ENCODE results near the gene RBM39.
"Not testable (repeated sequence)": the region's sequence is repeated elsewhere in the genome, so short reads cannot be mapped to it uniquely, and the experiment has no call there.

Gene RBM39

GRCh38 chr20:35756404-35756803 lies 14.3 kb upstream of the RBM39 start:
- in situ Hi-C loops (cut with MboI; ENCODE audit: low sequenced_read_pairs), result no loop called here

DNA sequence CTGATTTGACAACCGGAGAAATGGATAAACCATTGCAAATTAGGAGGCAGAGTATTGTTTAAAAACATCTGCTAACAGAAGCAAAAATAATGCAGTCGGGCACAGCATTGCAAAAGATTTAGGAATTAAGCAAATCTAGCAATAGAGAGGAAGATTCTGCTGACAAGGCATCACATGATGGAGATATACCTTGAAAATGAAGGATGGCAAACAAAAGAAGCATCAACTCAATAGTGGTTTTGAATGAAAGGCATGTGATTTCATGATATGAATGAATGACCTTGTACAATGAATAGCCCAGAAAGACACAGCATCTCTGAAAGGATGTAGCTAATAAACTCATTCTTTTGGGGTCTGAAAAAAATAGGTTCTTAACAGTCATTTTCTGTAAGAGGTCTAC lies 8.6 kb upstream of the RBM39 start:
- in situ Hi-C loops (cut with MboI; ENCODE audit: low sequenced_read_pairs), result no loop called here

- in situ Hi-C loops (cut with MboI; ENCODE audit: low sequenced_read_pairs), result not testable (repeated sequence)
Measured at GRCh38 chr20:35744492-35744841, 2.4 kb upstream of the RBM39 start.

DNA sequence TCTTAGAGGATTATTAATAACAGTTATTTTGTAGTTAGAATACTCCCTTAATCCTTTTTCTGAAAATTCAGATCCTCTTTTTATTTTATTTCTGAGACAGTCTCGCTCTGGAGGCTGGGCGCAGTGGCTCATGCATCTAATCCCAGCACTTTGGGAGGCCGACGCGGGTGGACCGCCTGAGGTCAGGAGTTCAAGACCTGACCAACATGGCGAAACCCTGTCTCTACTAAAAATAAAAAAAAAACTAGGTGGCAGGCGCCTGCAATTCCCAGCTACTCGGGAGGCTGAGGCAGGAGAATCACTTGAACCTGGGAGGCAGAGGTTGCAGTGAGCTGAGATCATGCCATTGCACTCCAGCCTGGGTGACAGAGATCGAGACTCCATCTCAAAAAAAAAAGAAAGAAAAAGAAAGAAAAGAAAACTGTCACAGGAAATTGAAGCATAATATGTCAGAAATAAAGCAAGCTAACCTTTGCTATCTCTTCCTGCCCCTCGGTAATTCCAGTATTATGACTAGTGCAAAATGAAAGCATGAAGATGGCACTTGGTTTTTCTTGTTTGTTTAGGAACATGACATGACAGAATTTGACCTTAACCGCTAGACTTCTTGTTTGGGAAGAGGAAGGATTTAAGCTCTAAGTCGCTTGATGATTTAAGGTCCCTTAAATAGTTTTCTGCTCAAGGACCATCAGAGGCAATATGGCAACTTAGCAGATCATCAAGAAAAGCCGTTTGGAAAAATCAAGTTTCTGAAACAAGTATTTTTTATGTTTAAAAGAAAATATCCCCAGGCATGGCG lies 1.8 kb upstream of the RBM39 start:
- in situ Hi-C loops (cut with MboI; ENCODE audit: low sequenced_read_pairs), result no loop called here

DNA sequence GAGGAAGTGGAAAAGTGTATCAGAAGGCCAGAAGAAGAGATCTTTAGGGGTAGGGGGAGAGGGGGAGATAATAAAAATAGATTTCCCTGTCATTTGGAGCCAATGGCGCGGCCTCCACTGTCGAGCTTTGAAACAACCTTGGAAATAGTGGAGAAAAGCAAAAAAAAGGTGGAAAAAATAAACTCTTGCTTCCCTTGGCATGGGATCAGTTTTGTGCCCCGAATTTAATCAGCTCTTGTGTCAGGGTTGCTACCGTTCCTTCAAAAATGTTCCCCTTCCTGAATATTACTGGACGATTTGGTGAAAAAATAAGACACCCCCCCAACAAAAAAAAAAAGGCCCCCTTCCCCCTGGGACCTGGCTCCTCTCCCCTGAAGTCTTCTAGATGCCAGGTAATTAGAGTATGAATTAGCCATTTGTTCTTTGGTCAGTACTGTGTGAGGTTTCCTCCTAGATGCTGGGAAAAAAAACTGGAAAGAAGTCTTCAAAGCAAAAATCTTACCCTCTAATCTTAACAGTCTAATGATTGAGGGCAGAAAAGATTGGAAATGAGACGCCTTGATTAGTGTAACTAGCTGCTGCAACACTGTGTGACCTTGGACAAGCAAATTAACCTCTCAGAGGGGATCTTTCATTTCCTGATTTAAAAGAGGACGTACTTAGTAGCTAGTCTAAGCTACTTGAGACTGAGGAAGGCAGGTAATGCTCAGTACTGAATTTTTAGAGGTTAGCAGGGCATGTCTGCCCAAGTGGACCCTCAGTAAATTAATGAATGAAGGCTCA lies 872 bp upstream of the RBM39 start:
- in situ Hi-C loops (cut with MboI; ENCODE audit: low sequenced_read_pairs), result no loop called here

DNA sequence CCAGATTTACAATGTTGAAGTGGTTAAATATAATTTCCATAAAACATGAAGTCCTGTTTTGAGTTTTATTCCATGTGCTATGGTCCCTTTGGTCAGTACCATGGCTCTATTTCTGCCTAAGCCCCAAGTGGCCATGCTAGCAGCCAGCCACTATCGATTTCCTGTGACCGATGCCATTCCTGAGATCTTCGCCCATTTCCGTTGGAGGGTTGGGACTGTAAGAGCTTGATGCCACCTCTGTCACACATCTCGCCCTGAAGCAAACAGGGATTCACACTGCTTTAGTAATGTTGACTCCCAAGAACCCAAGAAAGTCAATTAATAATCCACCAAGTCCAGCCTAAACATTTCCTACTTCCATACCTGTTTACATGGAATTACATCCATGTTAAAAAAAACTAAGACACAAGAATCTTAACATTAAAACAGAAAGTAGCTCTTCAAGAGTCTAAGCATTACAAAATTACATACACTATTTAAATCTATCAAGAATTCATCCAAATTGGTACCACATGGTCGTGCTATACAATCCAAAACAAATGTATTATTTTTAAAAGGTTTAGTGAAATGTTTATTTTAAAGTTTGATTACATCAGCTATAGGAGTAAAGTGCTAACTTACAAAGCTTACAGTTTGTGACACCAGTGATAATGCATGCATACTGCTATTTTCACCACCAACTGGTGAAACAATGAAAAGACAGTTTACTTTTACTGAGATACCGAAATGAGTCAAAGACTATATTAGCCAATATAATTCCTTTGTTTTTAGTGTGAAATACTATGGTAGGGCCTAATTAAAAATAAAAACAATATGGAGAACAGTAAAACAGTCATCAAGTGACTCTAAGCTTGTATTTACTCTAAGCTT lies 2.5 kb downstream of the RBM39 start:
- in situ Hi-C loops (cut with MboI; ENCODE audit: low sequenced_read_pairs), result no loop called here

GRCh38 chr20:35738410-35739179 lies 3.5 kb downstream of the RBM39 start:
- in situ Hi-C loops (cut with MboI; ENCODE audit: low sequenced_read_pairs), result no loop called here

DNA sequence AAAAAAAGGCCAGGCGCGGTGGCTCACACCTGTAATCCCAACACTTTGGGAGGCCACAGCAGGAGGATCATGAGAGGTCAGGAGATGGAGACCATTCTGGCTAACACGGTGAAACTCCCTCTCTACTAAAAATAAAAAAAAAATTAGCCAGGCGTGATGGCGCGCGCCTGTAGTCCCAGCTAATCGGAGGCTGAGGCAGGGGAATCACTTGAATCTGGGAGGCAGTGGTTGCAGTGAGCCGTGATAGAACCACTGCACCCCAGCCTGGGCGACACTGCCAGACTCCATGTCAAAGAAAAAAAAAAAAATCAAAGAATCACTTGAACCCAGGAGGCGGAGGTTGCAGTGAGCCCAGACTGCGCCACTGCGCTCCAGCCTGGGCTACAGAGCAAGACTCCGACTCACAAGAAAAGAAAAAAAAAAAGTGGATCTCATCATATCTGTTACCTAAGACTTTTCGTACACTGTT lies 4.2 kb downstream of the RBM39 start:
- in situ Hi-C loops (cut with MboI; ENCODE audit: low sequenced_read_pairs), result no loop called here

- in situ Hi-C loops (cut with MboI; ENCODE audit: low sequenced_read_pairs), result no loop called here
Measured at GRCh38 chr20:35735826-35736470, 6.1 kb downstream of the RBM39 start.

DNA sequence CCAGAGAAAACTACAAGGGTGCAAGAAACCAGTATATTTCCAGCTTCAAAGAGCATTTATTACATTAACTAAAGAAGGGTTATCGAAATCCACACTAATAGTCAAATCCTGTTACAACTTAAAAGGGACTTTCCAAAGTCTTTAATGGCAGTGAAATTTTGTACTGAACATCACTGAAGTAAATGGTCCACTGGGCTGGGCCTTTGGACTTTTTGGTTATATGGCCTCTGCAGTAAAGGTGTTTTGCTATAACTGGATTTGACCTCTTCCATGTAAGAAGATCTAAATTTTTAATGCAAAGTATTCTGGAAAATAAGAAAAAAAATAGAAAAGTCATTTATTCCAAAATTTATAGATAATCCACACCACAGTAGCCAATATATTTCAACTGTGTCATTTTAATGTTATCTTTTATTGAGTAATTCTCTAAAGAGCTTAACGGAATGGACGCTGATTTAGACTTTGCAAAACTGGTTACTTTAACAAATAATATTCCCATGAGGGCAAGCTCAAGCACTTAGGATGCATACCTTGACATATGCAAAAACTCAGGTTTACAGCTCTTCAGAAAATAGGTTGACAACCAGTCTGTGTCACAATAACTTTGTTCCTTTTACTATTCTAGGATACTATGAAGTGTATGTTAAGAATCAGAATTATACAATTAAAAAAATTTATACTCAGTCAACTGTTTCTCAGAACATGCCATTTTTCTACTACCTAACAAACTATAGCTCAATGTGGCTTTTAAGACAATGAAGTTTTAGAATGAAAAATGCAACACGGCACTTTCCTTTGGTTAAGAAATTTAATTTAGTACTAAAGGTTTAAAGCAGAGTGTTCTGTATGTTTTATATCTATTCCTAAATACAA lies 7.0 kb downstream of the RBM39 start:
- in situ Hi-C loops (cut with MboI; ENCODE audit: low sequenced_read_pairs), result no loop called here

DNA sequence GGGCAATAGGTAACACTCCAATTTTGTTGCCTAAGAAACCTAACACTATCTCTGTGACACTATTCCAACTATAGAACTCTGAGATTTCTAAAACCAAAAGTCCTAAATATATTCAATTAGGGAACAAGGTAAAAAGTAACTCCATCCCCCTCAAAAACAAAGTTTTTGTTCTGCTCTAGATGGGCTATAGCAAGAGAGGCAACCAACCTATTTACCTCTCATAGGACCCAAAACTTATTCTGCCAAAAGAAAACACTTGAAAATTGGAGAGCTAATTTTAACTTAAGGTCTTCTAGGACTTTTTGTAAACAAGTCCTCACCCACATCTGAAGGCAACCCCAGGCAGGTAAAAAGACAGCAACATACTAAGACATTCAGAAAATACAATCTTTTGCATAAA lies 7.7 kb downstream of the RBM39 start:
- in situ Hi-C loops (cut with MboI; ENCODE audit: low sequenced_read_pairs), result no loop called here

DNA sequence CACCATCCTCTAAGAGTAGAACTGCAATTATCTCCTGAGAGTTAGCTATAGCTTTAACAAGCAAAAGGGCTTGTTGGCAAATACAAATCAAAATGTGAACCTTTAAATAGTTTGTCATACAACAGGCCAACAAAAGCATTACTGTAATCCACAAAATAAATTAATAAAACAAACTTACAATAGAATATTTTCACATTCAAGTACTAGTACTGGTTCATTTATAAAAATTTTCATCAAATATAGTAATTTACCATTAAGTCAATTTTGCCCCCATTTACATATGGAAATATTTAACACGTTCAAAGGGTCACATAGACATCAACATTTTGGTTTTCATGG lies 9.4 kb downstream of the RBM39 start:
- in situ Hi-C loops (cut with MboI; ENCODE audit: low sequenced_read_pairs), result no loop called here

GRCh38 chr20:35731862-35732643 lies 10.0 kb downstream of the RBM39 start:
- in situ Hi-C loops (cut with MboI; ENCODE audit: low sequenced_read_pairs), result no loop called here

DNA sequence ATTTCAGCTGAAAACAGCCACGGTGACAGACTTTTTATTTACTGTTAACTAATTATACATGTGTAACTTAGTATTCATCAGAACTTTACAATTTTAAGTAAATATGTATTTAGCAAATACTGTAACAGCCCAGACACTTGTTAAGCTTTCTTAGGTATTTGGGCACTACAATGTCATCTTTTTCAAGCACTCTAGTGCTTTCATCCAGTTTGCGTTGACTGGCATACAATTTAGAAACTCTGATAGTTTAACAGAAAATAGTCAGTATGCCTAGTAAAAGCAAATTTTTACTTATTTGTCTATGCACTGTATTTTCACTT lies 10.6 kb downstream of the RBM39 start:
- in situ Hi-C loops (cut with MboI; ENCODE audit: low sequenced_read_pairs), result no loop called here

- in situ Hi-C loops (cut with MboI; ENCODE audit: low sequenced_read_pairs), result no loop called here
Measured at GRCh38 chr20:35730583-35731468, 11.2 kb downstream of the RBM39 start.

GRCh38 chr20:35729836-35730582 lies 12.1 kb downstream of the RBM39 start:
- in situ Hi-C loops (cut with MboI; ENCODE audit: low sequenced_read_pairs), result no loop called here

DNA sequence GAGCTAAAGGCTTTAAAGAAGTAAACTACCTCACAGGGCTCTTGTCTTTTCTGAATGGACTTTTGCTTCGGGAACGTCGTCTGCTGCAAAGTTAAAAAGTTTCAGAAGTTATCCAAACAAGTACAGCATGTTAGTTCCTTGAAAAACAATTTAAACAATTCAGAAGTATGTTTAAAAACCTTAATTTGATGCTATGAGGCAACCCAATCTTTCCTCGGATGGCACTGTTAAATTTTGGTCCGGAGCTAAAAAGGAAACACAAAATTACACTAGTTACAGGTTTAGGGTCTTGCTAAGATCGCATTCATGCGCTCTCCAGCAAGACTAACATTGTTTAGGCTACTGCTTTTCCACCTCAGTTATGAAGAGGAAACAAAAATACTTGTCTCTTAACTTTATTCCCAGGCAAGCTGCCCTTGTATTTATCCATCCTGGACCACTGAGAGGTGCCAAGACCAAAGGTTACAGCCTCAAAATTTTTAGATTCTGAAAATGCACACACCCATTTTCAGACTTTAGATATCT lies 12.7 kb downstream of the RBM39 start:
- in situ Hi-C loops (cut with MboI; ENCODE audit: low sequenced_read_pairs), result no loop called here
